Colonic mucosa (tissue), 4 donors: ENCODE measurements around the gene MYZAP. TPM values are rescaled to one million over a fixed set of nuclear protein-coding genes. Genes with fewer than 3 reads are reported as not detected.

Source experiments
- DNase-seq: peaks from one replicate; pipeline ENCODE4 v3.0.0-alpha.2; 2020
- H3K27ac ChIP-seq: fragments of 200-600 bp; one replicate; pipeline ENCODE4 v1.8.0; 2021
- H3K27me3 ChIP-seq: fragments of 200-600 bp; one replicate; pipeline ENCODE4 v1.8.0; 2021
- H3K36me3 ChIP-seq: fragments of 200-600 bp; one replicate; pipeline ENCODE4 v1.8.0; 2021
- H3K4me1 ChIP-seq: fragments of 200-600 bp; one replicate; pipeline ENCODE4 v1.8.0; 2021; ENCODE audit warnings: mild to moderate bottlenecking
- H3K4me3 ChIP-seq: fragments of 200-600 bp; one replicate; pipeline ENCODE4 v1.8.0; 2021
- H3K9ac ChIP-seq, 2 donors: one replicate each; pipeline ENCODE4 v1.7.0; 2013; ENCODE audit warnings: control low read depth in 2 of 2, low read depth in 2 of 2, low read length in 2 of 2
- H3K9me3 ChIP-seq: fragments of 200-600 bp; one replicate; pipeline ENCODE4 v1.8.0; 2021
- intact Hi-C: fragments of 100-400 bp; cut with DNase I; formaldehyde crosslinking; loops from one replicate; pipeline ENCODE4 v1.14.1; 2022
- total RNA-seq, 2 donors: library from RNA; stranded (reverse); fragmentation: NEBNext Ultra II Directional in 1 of 2; extraction: Animal tissue kit (Norgen Biotek cat#: 25700) in 1 of 2; gene quantifications; one replicate each; pipeline ENCODE4 v1.2.1, GENCODE V29; 2021
- TF ChIP-seq, protein P1 (sequence below): fragments of 200-600 bp; IDR thresholded peaks from one replicate; pipeline ENCODE4 v1.8.0; 2022; ENCODE audit warnings: antibody characterized with exemption, mild to moderate bottlenecking
- donor health status: healthy.
- donor health status: DM: no; HTN: no; CAD: no.
- donor health status: DM: no; HTN: no; CAD: no.

MYZAP gene
- total RNA-seq, 2 donors from 2014 or later, result 11.7 to 12.2 TPM

- H3K27ac ChIP-seq, result no peak overlapping the region
- H3K4me3 ChIP-seq, result no peak overlapping the region
- intact Hi-C loops, result no loop called here
- TF ChIP-seq, protein P1, sequence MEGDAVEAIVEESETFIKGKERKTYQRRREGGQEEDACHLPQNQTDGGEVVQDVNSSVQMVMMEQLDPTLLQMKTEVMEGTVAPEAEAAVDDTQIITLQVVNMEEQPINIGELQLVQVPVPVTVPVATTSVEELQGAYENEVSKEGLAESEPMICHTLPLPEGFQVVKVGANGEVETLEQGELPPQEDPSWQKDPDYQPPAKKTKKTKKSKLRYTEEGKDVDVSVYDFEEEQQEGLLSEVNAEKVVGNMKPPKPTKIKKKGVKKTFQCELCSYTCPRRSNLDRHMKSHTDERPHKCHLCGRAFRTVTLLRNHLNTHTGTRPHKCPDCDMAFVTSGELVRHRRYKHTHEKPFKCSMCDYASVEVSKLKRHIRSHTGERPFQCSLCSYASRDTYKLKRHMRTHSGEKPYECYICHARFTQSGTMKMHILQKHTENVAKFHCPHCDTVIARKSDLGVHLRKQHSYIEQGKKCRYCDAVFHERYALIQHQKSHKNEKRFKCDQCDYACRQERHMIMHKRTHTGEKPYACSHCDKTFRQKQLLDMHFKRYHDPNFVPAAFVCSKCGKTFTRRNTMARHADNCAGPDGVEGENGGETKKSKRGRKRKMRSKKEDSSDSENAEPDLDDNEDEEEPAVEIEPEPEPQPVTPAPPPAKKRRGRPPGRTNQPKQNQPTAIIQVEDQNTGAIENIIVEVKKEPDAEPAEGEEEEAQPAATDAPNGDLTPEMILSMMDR, result no peak
- no peaks in the 10 kb centered on the region for H3K36me3 ChIP-seq
- H3K9me3 ChIP-seq, result no peaks in the 10 kb centered on the region
- H3K27me3 ChIP-seq, result no peaks in the 10 kb centered on the region
- DNase-seq, result no peak
- no peak overlapping the region for H3K9ac ChIP-seq
- no peaks in the 10 kb centered on the region for H3K4me1 ChIP-seq
Observed at GRCh38 chr15:57726411-57726810, 134.7 kb downstream of the MYZAP start.

DNA sequence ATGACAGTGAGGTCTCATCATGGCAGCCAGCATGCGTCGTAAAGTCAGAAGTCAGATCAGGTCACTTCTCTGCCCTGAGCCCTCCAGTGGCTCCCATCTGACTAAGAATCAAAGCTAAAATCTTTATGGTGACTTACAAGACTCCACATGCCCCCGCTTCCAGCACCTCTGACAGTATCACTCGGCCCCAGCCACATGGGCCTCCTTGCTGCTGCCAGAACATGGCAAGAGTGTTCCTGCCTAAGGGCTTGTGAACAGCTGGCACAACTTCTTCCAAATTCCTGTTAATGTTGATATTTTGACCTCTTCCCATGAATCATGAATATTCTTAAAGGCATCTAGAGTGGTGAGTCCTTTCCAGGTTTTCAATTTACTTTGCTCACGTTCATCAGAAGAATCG, 135.3 kb downstream of the MYZAP start:
- Histone ChIP-seq H3K27me3 (no peaks in the 10 kb centered on the region), H3K9ac (no peak overlapping the region), H3K4me1 (no peaks in the 10 kb centered on the region), H3K9me3 (no peaks in the 10 kb centered on the region), H3K27ac (no peak overlapping the region), H3K36me3 (no peaks in the 10 kb centered on the region), H3K4me3 (no peak overlapping the region)
- TF ChIP-seq, protein P1, result no peak
- DNase-seq, result no peak
- intact Hi-C loops, result no loop called here

DNA sequence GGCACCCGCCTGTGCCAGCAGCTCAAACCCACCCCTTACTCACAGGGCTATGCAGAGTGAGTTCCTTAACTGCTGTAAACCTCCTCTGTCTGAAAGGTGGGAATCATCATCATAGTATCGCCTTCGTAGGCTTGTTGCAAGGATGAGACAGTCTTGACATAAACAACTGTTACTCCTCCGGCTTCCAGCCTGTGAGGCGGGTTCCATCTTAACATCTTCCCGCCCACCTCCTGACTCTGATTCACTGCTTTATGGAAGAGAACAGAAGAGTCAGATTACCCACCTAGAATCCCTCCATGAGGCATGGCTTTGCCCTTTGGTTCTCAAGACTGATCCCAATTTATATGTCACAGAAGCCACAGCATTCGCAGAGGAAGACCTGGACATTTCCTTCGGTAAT, 136.7 kb downstream of the MYZAP start:
- Histone ChIP-seq H3K27ac (no peak overlapping the region), H3K4me3 (no peak overlapping the region), H3K9ac (no peak overlapping the region), H3K36me3 (no peaks in the 10 kb centered on the region), H3K4me1 (peaks cover 5% of the 10 kb centered on the region), H3K9me3 (no peaks in the 10 kb centered on the region), H3K27me3 (no peaks in the 10 kb centered on the region)
- TF ChIP-seq, protein P1, result no peak
- no peak for DNase-seq
- intact Hi-C loops, result no loop called here

- Histone ChIP-seq H3K27ac (no peak overlapping the region), H3K36me3 (no peaks in the 10 kb centered on the region), H3K4me3 (no peak overlapping the region), H3K9me3 (no peaks in the 10 kb centered on the region), H3K4me1 (peaks cover 5% of the 10 kb centered on the region), H3K27me3 (no peaks in the 10 kb centered on the region), H3K9ac (no peak overlapping the region)
- TF ChIP-seq, protein P1, result no peak
- DNase-seq, result no peak
- intact Hi-C loops, result loop anchor here (5.0 kb wide), 1 partner anchor 341 kb away; no protein-coding TSS in a partner anchor
Observed at GRCh38 chr15:57730876-57731275, 139.2 kb downstream of the MYZAP start.

DNA sequence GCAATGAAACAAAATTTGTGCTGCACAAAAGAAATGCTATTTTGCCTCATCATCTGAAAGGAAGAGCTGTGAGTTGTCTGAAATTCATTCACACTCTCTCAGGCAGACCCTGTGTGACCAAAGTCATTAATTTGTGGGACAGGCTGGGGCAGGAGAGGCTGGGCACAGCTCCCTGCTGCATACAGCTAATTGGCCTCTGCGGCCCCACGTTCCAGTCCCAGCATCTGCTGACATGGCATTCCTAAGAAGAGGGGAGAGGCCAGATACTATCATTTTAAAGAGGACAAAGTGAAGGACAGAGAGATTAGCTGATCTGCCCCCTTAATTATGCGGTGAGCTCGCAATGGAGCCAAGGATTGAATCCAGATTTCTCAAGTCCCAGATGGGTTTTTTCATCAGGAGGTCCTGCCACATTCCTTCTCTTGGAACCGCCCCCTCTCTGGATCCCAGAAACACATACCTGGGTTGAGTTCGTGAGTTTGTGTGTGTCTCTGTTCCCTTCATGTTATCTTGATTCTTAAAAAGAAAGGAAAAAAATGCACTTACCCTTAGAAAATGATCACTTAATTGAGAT, 139.9 kb downstream of the MYZAP start:
- Histone ChIP-seq H3K9ac (no peak overlapping the region), H3K27ac (no peak overlapping the region), H3K4me3 (no peak overlapping the region), H3K36me3 (no peaks in the 10 kb centered on the region), H3K9me3 (no peaks in the 10 kb centered on the region), H3K4me1 (peaks cover 5% of the 10 kb centered on the region), H3K27me3 (no peaks in the 10 kb centered on the region)
- no peak for DNase-seq
- intact Hi-C loops, result loop anchor here (5.0 kb wide), 1 partner anchor 341 kb away; no protein-coding TSS in a partner anchor
- TF ChIP-seq, protein P1, result no peak
